Subcutaneous adipose tissue (tissue), 4 donors: ENCODE results near the gene CRYZL1. TPM values are rescaled to one million over a fixed set of nuclear protein-coding genes. Genes with fewer than 3 reads are reported as not detected.

ENCODE experiments used
- CTCF ChIP-seq: fragments of 450-650 bp; IDR thresholded peaks from one replicate; pipeline ENCODE4 v1.5.1; 2016; ENCODE audit warnings: low read depth, mild to moderate bottlenecking, control low read depth, antibody characterized with exemption, moderate library complexity
- total RNA-seq, 4 donors: library from RNA; depleted of rRNA; stranded (reverse); fragments of >200 nt; gene quantifications; one replicate each; pipeline ENCODE4 v1.1.0, GENCODE V29; 2016

CRYZL1 gene
- total RNA-seq, 4 donors from 2014 or later, result 45.9 to 85.6 (median 69.2) TPM

GRCh38 chr21:33587792-33588484 is 53.6 kb downstream of the CRYZL1 start:
- TF ChIP-seq CTCF, result no peak

GRCh38 chr21:33586927-33587326 is 54.6 kb downstream of the CRYZL1 start:
- TF ChIP-seq CTCF, result no peak

GRCh38 chr21:33584455-33584854 is 57.1 kb downstream of the CRYZL1 start:
- no peak for TF ChIP-seq CTCF

GRCh38 chr21:33578959-33579542 is 62.5 kb downstream of the CRYZL1 start:
- no peak for TF ChIP-seq CTCF

GRCh38 chr21:33578214-33578613 is 63.3 kb downstream of the CRYZL1 start:
- TF ChIP-seq CTCF, result no peak

GRCh38 chr21:33572350-33572749 is 69.2 kb downstream of the CRYZL1 start:
- no peak for TF ChIP-seq CTCF

GRCh38 chr21:33569991-33570390 is 71.5 kb downstream of the CRYZL1 start:
- TF ChIP-seq CTCF, result no peak
